ENCODE measurements around the gene STARD3NL.

DNA sequence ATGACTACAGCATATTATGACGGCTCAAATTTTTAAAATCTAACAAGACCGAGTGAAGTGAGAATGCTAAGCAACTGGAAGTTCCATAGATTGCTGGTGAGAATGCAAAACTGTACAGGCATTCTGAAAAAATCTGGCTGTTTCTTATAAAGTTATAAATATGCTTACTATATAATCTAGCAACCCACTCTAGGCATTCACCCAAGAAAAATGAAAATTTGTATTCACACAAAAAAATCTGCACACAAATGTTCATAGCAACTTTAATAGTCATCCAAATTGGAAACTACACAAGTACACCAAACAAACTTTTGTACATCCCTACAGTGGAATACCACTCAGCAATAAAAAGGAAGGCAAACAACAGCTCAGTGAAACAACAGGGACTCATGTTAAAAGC is 39.9 kb upstream of the STARD3NL start:
- TF ChIP-seq POLR2A (IDR thresholded peaks at IDR 0.05) = no peak
- TF ChIP-seq, protein P1, sequence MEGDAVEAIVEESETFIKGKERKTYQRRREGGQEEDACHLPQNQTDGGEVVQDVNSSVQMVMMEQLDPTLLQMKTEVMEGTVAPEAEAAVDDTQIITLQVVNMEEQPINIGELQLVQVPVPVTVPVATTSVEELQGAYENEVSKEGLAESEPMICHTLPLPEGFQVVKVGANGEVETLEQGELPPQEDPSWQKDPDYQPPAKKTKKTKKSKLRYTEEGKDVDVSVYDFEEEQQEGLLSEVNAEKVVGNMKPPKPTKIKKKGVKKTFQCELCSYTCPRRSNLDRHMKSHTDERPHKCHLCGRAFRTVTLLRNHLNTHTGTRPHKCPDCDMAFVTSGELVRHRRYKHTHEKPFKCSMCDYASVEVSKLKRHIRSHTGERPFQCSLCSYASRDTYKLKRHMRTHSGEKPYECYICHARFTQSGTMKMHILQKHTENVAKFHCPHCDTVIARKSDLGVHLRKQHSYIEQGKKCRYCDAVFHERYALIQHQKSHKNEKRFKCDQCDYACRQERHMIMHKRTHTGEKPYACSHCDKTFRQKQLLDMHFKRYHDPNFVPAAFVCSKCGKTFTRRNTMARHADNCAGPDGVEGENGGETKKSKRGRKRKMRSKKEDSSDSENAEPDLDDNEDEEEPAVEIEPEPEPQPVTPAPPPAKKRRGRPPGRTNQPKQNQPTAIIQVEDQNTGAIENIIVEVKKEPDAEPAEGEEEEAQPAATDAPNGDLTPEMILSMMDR (IDR thresholded peaks at IDR 0.05) = no peak

All from body of pancreas (tissue), 4 donors.